HG02943 (cell line): Measurements from ENCODE around the gene SMYD5.

Source experiments
- ATAC-seq: cut with Tn5 transposase; IDR thresholded peaks from one replicate; pipeline ENCODE4 v1.9.1; 2021; ENCODE audit warnings: mild to moderate bottlenecking, low read depth, moderate library complexity; ENCODE audit not compliant: unreplicated experiment

The SMYD5 gene

GRCh38 chr2:73269686-73270465 lies 55.8 kb downstream of the SMYD5 start:
- ATAC-seq, result no peak

GRCh38 chr2:73272270-73272669 lies 58.2 kb downstream of the SMYD5 start:
- no peak for ATAC-seq
